ENCODE data around the gene TFDP1.

TFDP1 gene

DNA sequence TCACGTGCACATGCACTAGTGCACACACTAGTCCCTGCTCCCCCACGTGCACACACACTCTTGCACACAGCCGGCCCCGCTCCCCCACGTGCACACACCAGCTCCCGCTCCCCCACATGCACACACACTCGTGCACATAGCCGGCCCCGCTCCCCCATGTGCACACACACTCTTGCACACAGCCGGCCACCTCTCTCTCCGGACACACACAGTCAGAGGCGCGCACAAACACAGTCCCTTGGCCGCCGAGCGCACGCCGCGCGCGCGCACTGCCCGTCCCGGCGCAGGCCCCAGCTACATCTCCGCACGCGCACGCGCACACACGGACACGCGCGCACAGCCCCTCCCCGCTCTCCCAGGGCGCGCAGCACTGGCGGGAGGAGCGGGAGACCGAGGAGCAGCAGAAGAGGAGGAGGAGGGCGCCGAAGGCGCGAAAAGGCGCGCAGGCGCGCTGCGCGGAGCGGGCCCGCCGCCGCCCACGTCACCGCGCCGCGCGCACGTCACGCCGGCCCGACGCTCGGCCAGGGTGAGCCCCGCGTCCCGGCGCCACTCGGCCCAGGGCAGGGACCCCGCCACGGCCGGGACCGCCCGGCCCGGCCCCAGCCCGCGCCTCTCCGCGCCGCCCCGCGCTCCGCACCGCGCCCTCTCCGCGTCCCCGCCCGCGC is at the start of gene TFDP1:
TFDP1 (plus strand) TSS at position 549 of the 665 bp plus-strand sequence. CDS start 1,085 bp downstream, outside the sequence.
- DNase-seq (ENCODE audit: low spot score), result peak; percentile 58

DNA sequence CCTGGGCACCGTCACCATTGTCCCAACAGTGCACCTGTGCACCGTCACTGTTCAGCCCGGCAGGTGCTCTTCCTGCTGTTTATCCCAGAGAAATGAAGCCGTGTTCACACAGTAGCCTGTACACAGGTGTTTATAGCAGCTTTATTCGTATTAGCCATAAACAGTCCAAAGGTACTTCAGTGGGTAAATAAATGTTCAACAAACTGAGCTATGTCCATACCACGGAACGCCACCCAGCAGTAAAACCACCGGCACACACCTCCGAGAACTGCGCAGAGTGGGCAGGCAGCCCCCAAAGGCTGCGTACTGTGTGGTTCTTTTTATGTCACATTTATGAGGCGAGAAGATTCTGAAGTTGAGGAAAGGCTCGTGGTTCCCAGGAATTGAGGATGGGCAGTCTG is 49.2 kb upstream of the TFDP1 start:
- DNase-seq (ENCODE audit: low spot score), result no peak

DNA sequence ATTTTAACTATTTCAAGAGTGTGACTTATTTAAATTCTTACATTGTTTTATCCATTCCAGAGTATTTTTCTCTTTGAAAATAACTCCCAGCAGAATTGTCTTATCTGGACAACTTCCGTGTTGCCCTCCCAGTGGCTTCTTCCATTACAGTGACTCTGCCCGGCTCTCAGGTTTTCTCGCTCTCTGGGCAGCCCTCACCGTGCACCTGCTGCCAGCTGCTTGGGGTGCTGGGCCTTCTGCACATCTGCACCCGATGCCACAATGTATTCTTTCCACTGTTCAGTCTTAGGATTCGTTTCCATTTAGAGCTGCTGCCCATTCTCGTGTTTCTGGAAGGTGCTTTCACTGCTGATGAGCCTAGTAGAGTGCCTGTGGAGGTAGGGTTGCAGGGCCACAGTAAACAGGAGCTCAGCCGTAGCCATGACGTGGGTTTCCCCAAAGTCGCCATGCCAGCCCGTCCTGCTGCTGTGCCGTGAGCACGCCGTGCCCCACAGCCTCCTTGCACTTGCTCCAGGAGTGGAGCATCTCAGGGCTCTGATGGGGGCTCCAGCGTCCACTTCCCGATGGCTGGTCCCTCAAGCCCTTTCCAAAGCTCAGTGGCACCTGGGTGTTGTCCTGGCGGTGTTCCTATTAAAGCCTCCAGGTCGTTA is 48.0 kb upstream of the TFDP1 start:
- no peak for DNase-seq (ENCODE audit: low spot score)

DNA sequence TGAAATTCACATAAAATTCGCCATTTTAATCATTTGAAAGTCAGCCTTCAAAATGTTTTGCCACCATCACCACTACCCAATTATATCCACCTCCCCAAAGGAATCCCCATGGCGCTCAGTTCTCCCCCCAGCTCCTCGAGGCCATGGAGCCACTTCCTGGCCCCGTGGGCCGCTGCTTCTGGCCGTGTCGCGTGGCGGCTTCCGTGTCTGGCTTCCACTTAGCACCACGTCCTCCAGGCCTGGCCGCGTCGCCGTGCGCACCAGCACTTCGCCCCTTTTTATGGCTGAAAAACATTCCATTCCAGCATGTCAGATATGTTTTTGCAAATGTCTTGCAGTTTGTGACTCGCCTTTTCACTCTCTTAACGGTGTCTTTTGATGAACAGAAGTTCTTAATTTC is 47.3 kb upstream of the TFDP1 start:
- DNase-seq (ENCODE audit: low spot score), result no peak

DNA sequence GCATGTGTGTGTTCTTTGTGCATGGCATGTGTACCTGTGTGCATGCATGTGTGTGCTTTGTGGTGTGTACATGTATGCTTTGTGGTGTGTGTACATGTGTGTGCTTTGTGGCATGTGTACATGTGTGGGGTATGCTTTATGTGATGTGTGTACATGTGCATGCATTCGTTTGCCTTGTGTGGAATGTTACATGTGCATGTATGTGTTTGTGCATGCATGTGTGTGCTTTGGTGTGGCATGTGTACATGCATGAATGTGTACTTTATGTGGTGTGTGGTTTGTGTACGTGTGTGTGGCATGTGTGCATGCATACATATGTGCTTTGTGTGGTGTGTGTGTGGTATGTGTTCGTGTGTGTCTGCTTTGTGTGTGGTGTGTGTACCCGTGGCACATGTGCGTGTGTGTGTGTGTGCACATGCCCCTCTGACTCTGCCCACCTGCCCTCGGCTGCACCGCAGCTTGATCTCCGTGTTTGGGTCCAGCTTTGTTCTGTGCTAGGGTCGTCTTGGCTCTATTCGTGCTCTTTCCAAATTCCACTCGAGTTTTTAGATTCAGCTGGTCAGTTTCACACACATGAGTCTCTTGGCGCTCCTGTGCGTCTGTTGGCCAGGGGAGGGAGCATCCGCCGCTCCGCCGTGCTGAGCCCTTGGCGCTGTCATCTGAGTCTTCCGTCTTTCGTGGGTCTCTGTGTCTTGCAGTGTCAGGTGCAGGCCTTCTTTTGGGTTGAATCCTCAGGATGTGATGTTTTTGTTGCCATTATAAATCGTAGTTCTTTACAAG is 46.5 kb upstream of the TFDP1 start:
- DNase-seq (ENCODE audit: low spot score), result no peak

- no peak for DNase-seq (ENCODE audit: low spot score)
Measured at GRCh38 chr13:113538689-113539058, 45.9 kb upstream of the TFDP1 start.

- DNase-seq (ENCODE audit: low spot score), result no peak
Measured at GRCh38 chr13:113539176-113539575, 45.4 kb upstream of the TFDP1 start.

DNA sequence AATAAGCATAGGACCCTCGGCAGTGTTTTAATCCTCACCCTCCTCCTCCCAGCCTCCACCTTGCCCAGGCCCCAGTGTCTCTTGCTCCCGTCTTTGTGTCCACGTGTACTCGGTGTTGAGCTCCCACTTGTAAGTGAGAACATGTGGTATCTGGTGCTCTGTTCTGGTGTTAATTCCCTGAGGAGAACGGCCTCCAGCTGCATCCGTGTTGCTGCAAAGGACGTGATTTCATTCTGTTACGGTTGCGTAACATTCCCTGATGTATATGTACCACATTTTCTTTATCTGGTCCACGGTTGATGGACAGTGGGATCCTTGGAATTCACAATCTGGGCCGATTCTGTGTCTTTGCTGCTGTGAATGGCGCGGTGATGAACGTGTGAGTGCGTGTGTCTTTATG is 44.7 kb upstream of the TFDP1 start:
- no peak for DNase-seq (ENCODE audit: low spot score)

GRCh38 chr13:113540523-113540922 is 44.0 kb upstream of the TFDP1 start:
- DNase-seq (ENCODE audit: low spot score), result no peak

DNA sequence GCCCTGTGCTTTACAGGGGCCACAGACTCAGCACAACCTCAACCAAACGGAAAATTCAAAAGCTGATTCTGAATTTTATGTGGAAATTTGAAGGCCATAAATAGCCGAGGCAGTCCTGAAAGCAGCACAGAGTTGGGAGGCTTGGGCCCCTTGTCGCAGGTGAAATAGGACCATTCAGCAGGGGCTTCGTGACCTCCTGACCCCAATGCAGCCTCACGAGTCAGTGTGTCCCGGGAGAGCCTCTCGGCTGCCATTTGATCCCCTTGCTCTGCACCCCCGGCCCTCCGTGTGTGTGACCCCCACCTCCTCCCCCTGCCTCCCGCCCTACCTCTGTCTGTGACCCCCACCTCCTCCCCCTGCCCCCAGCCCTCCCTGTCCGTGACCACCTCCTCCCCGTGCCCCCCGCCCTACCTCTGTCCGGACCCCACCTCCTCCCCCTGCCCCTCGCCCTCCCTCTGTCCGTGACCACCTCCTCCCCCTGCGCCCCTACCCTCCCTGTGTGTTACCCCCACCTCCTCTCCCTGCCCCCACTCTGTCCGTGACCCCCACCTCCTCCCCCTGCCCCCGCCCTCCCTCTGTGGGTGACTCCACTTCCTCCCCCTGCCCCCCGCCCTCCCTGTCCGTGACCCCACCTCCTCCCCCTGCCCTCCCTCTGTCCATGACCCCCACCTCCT is 41.7 kb upstream of the TFDP1 start:
- no peak for DNase-seq (ENCODE audit: low spot score)

- no peak for DNase-seq (ENCODE audit: low spot score)
Measured at GRCh38 chr13:113544071-113544891, 40.3 kb upstream of the TFDP1 start.

DNA sequence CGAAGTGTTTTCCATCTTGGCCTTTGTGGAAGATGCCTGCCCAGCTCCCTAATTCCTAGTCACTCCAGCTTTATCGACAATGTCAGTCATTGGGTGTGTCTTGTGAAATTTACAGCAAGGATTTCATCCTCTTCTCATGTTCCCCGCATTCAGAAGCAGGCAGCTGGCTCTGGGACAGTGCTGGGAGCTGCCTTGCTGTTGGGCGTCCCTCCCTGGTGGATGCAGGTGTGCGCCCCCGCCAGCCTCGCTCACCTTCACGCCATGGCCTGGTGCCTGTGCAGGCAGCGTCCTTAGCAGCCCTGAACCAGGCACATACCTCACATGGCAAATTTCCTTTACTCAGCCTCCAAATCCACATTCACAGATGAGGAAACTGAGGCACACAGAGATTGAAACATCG is 39.7 kb upstream of the TFDP1 start:
- no peak for DNase-seq (ENCODE audit: low spot score)

- no peak for DNase-seq (ENCODE audit: low spot score)
Measured at GRCh38 chr13:113545455-113545930, 39.1 kb upstream of the TFDP1 start.

DNA sequence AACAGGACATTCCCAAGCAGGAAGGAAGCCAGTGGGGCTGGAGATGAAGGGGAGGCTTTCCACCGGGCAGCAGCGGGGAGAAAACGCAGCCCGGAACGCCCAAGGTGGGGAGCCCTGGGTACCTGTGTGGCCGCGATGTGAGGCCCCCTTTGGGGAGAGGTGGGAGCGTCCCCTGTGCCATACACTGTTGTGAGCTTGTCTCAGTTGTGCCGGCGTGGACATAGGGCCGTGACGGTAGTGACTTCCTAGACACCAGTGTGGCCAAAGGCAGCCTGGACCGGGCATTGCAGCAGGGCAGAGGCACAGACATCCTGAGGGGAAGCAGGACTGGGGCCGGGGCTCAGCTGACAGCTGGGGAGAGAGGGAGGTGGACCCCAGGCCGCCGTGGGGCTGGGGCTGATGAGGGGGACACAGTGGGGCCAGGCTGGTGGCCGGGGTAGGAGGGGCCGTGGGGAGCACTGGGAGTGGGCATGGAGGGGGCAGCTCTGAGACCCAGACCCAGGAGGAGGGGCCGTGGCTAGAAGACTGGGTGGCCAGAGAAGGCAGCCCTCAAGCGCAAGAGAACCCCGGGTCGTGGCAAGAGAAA is 38.5 kb upstream of the TFDP1 start:
- no peak for DNase-seq (ENCODE audit: low spot score)

- no peak for DNase-seq (ENCODE audit: low spot score)
Measured at GRCh38 chr13:113546571-113547237, 37.8 kb upstream of the TFDP1 start.

DNA sequence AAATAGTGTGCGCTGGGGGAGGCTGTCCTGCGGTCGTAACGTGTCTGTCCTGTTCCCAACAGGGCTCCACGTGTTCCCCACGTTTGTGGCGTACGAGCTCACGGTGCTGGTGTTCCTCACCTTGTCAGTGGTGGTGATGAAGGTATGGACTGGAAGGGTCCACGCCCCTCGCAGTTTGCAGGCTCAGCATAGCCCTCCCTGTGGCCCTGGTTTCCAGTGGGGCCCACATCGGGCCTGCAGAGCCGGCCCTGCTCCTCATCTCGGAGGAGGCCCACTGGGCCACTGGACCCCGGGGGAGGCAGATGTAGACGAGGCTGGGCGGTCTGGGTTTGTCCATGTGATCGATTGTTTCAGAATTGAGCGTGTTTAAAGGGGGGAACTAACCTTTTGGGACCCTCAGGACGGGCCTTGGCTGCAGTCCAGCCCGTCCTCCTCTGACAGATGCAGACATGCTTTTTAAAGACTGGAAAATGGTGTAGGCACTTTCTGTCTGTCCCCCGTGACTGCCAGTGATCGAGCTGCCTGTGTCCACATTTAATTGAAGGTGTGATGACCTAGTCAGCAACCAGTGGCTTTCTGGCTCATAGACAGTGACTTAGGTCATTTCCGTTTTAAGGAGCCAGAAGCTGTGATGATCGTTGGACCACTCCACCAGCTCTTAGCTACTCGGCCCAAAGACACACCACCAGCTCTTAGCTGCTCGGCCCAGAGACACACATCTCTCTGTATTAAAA is 37.1 kb upstream of the TFDP1 start:
- no peak for DNase-seq (ENCODE audit: low spot score)

GRCh38 chr13:113548171-113548641 is 36.3 kb upstream of the TFDP1 start:
- no peak for DNase-seq (ENCODE audit: low spot score)

DNA sequence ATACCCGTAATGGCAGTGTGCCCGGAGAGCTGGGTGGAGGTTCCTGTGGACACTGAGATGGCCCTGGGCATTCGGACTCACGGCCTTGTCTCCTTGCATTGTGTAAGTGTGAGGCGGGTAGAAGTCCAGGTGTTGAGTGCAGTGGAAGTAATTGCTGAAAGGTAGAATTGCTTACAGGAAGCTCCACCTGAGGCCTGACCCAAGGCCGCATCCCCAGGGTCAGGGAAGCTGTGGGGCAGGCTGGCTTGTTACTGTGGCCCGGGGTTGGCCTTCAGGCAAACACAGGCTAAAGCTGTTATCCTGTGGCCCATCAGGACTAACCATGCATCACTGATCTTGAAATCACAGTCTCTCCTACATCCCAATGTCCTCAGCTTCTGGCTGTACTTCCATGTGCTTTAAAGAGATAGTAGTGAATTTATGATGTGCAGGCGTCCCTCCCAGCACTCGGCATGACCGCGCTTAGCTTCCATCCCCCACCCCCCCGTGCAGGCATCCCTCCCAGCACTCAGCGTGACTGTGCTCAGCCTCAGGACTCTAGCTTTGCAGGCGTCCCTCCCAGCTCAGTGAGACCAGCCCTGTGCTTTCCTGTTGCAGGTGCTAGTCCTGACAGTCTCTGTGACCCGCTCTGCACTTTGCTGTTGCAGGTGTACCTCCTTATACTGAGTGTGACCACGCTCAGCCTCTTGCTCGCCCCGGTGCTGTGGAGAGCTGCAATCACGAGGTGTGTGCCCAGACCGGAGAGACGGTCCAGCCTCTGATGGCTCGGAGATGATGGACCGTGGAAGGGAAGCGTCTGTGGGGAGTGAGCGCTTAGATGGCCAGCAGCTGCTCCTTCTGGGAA is 35.6 kb upstream of the TFDP1 start:
- no peak for DNase-seq (ENCODE audit: low spot score)

DNA sequence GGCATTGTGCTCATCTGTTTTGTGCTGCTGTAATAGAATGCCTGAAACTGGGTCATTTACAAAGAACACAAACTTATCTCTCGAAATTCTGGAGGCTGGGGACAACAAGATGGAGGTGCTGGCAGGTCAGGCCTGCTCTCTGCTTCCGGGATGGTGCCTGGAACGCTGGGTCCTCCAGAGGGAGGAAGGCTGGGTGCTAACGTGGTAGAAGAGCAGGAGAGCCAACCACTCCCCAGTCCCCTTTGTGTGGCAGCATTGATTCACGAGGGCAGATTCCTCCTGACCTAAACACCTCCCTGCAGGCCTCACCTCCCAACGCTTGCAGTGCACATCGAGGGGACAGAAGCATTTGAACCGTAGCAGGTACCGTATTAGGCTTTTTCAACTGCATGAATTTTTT is 34.1 kb upstream of the TFDP1 start:
- no peak for DNase-seq (ENCODE audit: low spot score)
